ENCODE measurements around the gene IGF1.
"Not testable (repeated sequence)": the region's sequence is repeated elsewhere in the genome, so short reads cannot be mapped to it uniquely, and the experiment has no call there.

The IGF1 gene

GRCh38 chr12:102376181-102376747, 104.1 kb downstream of the IGF1 start:
- DNase-seq, result no peak

GRCh38 chr12:102374190-102374589, 106.2 kb downstream of the IGF1 start:
- DNase-seq, result no peak

- DNase-seq, result no peak
Observed at GRCh38 chr12:102372087-102372486, 108.3 kb downstream of the IGF1 start.

- no peak for DNase-seq
Observed at GRCh38 chr12:102371165-102371564, 109.2 kb downstream of the IGF1 start.

- no peak for DNase-seq
Observed at GRCh38 chr12:102369876-102370275, 110.5 kb downstream of the IGF1 start.

GRCh38 chr12:102365365-102365764, 115.0 kb downstream of the IGF1 start:
- DNase-seq, result no peak

- DNase-seq, result no peak
Observed at GRCh38 chr12:102364709-102365108, 115.7 kb downstream of the IGF1 start.

GRCh38 chr12:102356690-102357089, 123.7 kb downstream of the IGF1 start:
- DNase-seq, result no peak

- not testable (repeated sequence) for DNase-seq
Observed at GRCh38 chr12:102354281-102354680, 126.1 kb downstream of the IGF1 start.

GRCh38 chr12:102351322-102351721, 129.0 kb downstream of the IGF1 start:
- DNase-seq, result no peak

- peak; percentile 44 for DNase-seq
Observed at GRCh38 chr12:102350070-102350469, 130.3 kb downstream of the IGF1 start.

GRCh38 chr12:102349079-102349478, 131.3 kb downstream of the IGF1 start:
- DNase-seq, result no peak

GRCh38 chr12:102347811-102348210, 132.6 kb downstream of the IGF1 start:
- no peak for DNase-seq

All from NCI-H69 (cell line).